Jurkat, Clone E6-1 (cell line): Measurements from ENCODE around the gene GRIN2C. TPM values are rescaled to one million over a fixed set of nuclear protein-coding genes. Genes with fewer than 3 reads are reported as not detected.
"Not testable (repeated sequence)": the region's sequence is repeated elsewhere in the genome, so short reads cannot be mapped to it uniquely, and the experiment has no call there.

Experiments
- DNase-seq: peaks from one replicate; pipeline ENCODE4 v3.0.0-alpha.2; 2011; ENCODE audit warnings: low read depth, low spot score
- H3K4me3 ChIP-seq: 2 replicates; pipeline ENCODE4 v1.5.1; 2011; ENCODE audit warnings: mild to moderate bottlenecking, low read length, control low read depth, moderate library complexity
- polyA plus RNA-seq: library from polyadenylated mRNA; unstranded; fragments of >200 nt; gene quantifications from one replicate; pipeline ENCODE4 v1.2.1, GENCODE V29; 2012; ENCODE audit warnings: missing spikeins; ENCODE audit not compliant: insufficient read length, insufficient read depth

Gene GRIN2C
- 0.60 TPM for polyA plus RNA-seq

DNA sequence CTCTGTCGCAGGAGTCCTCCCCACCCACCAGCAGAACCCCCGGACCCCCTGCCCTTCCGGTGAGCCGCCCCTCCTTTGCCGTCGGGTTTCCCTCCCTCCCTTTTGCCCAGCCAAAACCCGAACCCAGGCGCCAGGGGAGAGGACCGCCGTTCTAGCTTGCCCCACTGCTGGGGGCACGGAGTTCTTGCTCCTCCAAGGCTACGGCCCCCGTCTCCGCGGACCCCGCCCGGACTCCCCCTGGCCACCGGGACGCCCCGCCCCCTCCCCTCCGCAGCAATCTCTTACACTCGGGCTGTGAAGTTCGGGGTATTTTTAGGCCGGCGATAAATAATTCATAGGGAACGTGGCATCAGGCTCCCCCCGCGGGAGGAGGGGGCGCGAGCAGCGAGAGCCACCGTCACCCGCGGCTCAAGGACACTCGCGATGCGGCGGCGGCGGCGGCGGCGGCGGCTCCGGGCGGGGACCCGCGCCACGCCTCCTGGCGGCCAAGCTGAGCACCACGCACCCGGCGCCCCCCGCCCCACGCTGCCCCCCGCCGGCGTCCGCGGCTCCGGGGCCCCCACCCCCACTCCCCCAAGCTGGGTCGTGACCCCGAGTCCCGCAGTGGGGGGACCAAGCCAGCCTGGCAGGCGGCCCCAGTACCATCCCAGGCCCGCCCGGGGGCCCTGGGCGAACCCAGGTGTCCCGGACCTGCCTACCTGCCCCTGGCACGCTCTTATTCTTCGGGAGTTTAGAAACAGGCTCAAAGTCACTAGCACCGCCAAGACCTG, at the start of gene GRIN2C:
GRIN2C (minus strand) TSS at position 427 of the 770 bp plus-strand sequence. CDS start 4,793 bp downstream, outside the sequence.
- no peak for DNase-seq
- peak within 1 kb of the TSS; percentile 30 for H3K4me3 ChIP-seq

DNA sequence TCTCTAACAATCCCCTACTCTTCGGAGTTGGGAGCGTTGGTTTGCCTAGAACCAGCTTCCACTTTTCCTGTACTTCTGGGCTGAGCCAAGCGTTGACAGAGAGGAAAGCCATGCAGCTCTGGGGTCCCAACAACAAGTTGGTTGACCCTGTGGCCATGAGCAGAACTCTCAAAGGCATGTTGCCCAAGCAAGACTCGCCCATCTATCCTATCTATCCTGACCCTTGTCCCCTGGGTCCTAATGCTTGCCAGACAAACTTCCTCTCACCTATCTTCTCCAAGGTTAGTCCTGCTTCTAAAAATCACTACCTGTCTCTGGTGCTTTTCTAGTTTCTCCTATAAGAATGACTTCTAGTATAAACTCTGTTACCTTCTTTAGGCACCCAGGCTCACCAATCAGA, 49.4 kb upstream of the GRIN2C start:
- not testable (repeated sequence) for H3K4me3 ChIP-seq, DNase-seq

DNA sequence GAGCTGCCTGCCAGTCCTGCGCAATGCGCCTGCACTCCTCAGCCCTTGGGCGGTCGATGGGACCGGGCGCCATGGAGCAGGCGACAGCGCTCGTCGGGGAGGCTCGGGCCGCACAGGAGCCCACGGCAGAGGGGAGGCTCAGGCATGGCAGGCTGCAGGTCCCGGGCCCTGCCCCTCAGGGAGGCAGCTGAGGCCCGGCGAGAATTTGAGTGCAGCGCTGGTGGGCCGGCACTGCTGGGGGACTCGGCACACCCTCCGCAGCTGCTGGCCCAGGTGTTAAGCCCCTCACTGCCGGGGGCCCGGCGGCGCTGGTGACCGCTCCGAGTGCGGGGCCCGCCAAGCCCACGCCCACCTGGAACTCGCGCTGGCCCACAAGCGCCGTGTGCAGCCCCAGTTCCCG, 47.3 kb upstream of the GRIN2C start:
- H3K4me3 ChIP-seq = no peak overlapping the region

DNA sequence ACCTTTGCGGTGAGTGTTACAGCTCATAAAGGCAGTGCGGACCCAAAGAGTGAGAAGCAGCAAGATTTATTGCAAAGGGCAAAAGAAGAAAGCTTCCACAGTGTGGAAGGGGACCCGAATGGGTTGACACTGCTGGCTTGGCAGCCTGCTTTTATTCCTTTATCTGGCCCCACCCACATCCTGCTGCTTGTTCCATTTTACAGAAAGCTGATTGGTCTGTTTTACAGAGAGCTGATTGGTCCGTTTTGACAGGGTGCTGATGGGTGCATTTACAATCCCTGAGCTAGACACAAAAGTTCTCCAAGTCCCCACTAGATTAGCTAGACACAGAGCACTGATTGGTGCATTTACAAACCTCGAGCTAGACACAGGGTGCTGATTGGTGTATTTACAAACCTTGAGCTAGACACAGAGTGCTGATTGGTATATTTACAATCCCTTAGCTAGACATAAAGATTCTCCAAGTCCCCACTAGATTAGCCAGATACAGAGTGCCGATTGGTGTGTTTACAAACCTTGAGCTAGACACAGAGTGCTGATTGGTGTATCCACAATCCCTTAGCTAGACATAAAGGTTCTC, 46.6 kb upstream of the GRIN2C start:
- peak; percentile 19 for DNase-seq
- H3K4me3 ChIP-seq = not testable (repeated sequence)

More for the DNA sequence above, 47.3 kb upstream of the GRIN2C start:
- no peak for DNase-seq

DNA sequence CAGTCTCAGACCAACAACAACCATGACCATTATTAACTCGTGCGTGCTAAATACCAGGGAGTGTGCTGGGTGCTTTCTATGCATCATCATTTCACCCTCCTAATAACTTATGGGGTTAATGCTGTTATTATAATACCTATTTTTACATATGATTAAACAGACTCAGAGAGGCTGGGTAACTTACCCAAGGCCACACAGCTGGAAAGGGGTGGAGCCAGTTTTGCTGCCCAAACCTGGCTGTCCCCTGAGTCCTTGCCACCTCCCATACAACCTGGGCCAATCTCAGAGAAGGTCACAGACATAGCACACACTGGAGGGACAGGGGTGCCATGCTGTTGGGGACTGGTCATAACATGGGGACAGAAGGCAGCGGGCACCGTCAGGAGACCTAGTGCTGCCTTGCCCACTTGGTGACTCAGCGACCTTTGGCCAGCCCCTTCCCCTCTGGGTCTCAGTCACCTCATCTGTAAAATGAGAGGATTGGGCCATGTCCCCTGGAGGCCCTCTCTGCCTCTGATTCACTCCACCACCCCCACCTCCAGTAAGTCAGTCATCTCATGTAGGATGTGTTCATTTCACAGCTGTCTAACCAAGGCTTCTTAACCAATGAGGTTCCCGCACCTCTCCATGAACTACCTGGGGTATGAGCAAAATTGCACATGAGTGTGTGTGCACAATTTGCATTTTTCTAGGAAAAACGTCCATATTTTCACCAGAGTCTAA, 45.2 kb upstream of the GRIN2C start:
- H3K4me3 ChIP-seq = no peak overlapping the region
- DNase-seq = no peak

DNA sequence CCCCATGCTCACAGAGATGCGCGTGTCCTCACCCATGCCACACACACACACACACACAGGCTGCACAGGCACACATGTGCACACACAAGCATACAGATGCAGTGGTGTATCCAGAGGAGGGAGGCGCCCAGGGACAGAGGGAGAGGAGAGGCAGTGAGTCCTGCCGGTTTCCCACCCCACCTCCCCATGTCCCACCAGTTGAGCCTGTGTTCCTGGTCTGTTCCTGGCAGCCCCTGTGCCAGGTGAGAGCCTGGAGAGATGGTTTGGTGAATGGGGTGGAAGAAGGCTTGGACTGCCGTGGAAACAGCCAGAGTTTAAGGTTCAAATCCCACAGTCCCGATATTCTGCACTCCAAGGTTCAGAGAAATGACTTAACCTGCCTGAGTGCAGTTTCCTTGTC, 44.0 kb upstream of the GRIN2C start:
- H3K4me3 ChIP-seq = no peak overlapping the region
- no peak for DNase-seq

DNA sequence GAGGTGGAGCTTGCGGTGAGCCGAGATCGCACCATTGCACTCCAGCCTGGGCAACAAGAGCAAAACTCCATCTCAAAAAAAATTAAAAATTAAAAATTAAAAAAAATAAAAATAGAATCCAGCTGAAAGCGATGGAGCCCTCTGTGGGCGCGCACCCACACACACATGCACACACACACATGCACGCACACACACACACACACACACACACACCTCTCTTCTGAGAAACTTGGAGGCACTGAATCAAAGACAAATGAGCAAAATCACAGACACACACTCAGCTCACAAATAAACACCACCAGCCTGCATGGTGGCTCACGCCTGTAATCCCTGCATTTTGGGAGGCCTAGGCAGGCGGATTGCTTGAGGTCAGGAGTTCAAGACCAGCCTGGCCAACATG, 43.3 kb upstream of the GRIN2C start:
- no peak for DNase-seq
- H3K4me3 ChIP-seq = no peak overlapping the region

DNA sequence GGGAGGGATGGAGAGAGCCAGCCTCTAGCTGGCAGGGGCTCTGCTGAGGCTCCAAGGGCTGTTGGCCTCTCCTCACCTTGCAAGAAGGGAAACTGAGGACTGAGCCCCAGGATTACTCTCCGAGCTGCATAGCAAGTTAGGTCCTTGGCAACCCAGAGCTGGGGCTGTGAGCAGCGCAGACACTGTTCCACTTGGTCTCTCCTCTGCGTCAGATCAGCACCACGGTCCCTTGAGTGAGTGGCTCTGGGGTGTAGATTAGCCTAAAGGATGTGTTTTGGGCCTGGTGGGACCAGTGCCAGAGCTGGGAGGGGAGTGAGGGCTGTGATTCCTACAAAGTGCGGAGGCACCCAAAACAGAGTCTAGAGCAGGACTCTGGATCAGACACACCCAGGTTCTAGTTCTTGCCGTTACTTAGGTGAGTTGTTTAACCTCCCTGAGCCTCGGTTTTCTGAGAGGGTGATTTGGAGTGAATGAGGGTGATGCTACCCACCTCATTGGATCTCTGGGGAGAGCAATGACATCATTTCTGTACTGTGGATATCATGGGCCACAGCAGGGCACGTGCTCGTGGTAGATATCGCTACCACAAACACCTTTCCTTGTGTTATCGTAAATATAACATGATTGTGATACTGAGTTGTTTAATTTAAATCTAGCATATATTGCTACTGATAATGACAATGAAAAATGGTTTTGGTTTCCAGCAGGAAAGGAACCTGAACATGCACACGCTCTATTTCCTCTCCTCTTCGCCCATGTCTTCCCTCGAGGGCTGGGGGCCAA, 41.9 kb upstream of the GRIN2C start:
- no peak for DNase-seq
- H3K4me3 ChIP-seq = no peak overlapping the region

DNA sequence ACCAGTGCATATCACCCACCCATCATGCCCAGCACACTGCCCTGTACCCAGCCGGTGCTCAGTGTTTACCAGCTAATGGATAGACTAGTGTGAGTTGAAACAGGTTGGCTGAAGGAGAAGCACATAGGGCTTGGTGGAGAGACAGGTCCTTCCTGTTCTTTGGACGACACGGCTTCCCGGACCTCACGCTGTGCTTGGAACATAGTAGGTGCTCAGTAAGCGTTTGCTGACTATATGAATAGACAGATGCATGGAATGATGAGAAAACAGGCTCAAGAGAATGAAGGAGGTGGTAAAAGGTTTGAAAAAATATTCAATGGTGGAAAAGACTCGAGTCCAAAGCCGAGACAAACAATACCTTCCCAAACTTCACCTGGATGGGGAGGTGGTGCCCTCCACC, 40.5 kb upstream of the GRIN2C start:
- no peak overlapping the region for H3K4me3 ChIP-seq
- no peak for DNase-seq

DNA sequence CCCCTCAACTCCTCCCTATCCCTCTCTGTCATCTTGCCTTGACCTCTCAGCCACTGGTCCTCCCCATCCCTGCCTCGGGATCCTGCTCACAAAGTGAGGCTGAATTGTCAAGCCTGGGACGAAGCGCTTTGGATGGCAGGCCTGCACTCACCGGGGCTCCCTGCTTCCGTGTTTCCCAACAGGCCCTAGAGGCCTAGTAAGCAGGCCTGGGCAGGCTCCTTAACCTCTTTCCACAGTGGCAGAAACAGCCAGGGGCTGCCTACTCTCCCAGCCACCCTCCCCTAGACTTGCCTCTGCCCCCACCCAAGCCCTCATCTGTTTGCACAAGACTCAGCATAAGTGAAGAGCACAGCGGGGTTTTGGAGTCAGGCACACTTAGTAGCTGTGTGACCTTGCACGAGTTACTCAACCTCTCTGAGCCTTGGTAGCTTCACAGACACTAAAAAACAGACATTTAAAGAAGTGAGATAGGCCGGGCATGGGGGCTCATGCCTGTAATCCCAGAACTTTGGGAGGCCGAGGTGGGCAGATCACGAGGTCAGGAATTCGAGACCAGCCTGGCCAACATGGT, 38.8 kb upstream of the GRIN2C start:
- DNase-seq = no peak
- no peak overlapping the region for H3K4me3 ChIP-seq

DNA sequence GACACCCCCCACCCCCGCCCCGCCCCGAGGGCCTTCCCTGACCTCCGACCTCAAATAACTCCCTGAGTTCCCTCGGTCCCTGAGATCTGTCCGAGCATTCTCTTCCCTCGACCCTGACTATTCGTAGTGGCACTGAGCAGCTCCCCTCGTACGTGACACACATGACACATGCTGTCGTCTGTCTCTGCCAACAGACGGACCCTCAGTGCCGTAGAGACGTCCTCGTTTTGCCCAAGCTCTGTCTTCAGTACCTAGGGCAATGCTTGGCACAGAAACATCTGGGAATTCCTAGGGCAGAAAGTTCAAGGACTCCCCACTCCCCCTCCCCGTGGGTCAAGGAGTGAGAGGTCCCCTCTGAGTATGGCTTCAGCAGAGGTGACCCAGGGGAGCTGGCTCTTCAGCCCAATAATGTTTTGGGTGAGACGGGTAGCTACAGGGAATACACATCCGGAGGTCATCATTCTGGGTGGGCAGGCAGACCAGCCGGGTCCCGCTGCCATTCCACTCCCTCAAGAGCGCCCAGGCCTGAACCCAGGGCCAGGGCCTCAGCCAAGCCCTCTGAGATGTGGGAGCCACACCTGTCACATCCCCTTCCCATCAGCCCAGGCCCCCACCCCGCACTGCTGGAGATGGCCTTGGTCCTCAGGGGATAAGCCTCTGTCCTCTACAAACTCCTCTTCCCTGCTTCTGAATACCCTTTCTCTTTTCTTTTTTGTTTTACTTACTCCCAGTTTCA, 34.4 kb upstream of the GRIN2C start:
- no peak overlapping the region for H3K4me3 ChIP-seq
- no peak for DNase-seq

DNA sequence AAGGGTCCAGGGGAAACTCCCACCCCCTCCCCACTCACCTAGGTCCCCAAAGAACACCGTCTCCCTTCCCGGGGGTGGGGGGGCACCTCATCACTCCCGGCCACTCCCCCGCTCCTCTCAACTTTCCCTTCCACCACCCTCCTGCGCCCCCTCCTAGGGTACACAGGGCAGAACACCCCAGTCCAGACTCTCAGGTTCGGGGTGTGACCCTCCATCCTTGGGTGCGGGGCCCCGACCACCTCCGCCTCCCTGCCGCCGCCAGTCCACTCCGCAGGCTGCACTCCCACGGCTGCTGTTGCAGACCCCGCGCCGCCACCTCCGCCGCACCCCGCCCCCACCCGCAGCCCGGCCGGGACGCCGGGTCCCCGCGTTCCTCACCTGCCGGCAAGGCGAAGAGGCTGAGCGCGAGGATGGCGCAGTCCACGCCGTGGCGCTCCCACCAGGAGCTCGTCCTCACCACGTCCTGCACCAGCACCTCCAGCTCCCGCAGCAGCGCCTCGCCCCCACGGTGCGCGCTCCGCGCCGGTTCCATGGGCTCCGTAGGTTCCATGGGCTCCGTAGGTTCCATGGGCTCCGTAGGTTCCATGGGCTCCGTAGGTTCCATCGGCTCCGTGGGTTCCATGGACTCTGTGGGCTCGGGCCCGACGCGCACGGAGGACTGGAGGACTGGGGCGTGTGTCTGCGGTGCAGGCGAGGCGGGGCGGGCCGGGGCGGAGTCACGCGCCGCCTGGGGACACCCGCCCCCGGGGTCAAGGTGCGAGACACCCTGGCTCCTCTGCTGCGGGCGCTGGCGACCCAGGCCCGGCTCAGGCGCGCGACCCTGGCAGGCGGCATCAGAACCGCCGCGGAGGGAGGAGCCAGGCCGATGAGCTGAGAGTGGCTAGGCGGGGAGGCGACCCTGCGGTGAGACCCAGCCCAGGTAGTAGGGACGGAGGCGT, 33.6 kb upstream of the GRIN2C start, which contains the start of gene FADS6:
FADS6 (minus strand) TSS at position 660 of the 938 bp plus-strand sequence; CDS start at position 622, 38 bp downstream.
- DNase-seq = no peak
- no peak within 1 kb of the TSS for H3K4me3 ChIP-seq

DNA sequence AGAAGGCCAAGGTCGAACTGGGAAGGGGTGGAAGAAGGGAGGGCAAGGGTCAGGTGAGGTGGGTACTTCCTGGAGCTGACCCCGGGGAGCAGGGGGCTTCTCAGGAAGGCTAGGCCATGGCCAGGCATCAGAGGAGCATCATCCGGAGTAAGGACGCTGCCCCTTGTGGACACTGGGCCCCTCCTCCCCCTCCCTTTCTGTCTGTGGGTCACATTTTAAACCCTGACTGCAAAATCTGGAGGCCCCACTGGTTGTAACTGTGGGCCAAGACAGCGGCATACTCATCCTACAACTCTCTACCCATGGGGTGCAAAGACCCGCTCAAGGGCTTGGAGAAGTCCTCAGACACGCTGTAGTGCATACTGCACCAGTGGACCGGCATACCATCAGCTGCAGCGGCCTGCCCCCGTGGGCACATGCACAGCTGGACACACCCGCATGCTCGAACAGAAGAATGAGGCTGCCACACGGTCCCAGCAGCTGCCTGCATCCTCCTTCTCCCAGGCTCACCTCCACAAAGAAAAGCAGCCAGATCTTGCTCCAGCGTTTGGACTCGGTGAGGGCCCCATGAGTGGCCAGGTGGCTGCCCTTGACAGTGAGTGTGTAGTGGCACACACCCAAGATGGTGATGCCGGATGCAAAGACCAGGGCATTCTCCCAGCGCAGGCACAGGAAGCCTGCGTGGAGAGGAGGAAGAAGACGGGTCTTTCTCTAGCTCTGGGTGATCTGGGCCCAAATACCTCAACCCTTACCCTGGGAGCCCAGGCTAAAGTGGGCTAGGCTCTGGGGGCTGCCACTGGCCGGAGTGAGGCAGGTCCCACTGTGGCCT, 32.5 kb upstream of the GRIN2C start:
- no peak for DNase-seq
- no peak overlapping the region for H3K4me3 ChIP-seq

DNA sequence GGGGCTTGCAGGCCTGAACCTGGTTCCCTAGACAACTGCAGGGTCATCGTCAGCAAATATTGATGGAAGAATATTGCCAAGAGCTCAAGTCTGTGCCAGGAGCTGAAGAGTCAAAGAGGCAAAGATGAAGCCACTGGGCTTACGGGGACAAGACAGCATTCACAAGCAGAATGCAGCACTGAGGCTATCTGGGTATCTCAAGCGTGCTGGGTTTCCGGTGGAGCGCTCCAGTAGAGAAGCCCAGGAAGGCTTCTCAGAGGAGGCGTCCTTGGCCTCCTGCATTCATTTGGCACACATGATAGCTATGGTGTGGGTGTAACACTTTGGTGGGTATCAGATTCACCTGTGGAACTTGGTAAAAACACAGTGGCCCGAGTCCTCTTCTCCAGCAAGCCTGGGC, 30.9 kb upstream of the GRIN2C start:
- no peak overlapping the region for H3K4me3 ChIP-seq
- DNase-seq = no peak

DNA sequence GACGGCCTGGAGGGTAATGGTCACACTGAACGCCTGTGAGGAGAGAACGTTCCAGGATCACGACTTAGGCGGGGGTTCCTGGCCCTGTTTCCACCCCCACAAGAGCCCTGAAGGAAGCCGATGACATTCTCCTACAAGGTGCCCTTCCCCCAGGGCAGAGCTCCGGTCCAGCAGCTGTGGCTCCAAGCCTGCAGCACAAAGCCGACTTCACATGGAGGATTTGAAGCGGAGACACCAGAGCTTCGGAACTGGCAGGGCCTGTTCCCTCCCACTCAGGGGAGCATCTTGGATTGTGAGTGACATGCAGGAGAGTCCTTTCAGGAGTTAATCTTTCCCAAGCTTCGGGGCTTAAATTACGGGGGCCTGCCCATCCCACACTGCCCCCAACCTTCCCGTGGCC, 28.8 kb upstream of the GRIN2C start:
- no peak overlapping the region for H3K4me3 ChIP-seq
- no peak for DNase-seq

DNA sequence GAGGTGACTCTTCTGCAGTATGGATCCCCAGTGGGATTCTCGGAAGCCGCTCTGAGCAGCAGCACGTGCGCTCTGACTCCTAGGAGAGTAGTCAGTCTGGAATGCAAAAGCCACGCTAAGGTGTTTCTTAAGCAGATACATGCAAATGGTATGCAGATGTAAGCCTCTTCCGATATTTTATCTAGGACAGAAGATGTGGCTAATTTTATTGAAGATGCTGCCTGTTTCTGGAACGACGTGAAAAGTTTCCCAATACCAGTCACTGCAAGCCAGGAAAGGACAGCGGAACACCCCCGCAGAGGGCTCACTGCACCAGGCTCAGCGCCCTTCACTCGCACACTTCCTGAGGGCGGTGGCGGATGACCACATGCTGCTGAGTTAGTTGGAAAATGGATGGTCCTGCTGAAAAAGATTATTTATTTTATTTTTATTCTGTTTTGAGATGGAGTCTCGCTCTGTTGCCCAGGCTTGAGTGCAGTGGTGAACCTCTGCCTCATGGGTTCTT, 23.6 kb upstream of the GRIN2C start:
- DNase-seq = no peak
- H3K4me3 ChIP-seq = no peak overlapping the region
